GM12864 (cell line): ENCODE results near the gene ZNF43.
"Not testable (repeated sequence)": the region's sequence is repeated elsewhere in the genome, so short reads cannot be mapped to it uniquely, and the experiment has no call there.

ENCODE experiments used
- DNase-seq: peaks from one replicate; pipeline ENCODE4 v3.0.0-alpha.2; 2011; ENCODE audit warnings: low read depth
- H3K4me3 ChIP-seq: 2 replicates; pipeline ENCODE4 v1.5.1; 2011; ENCODE audit warnings: mild to moderate bottlenecking, low read depth, low read length, control low read depth
- CTCF ChIP-seq: IDR thresholded peaks from 2 replicates; pipeline ENCODE4 v1.5.1; 2011; ENCODE audit warnings: low read depth, mild to moderate bottlenecking, moderate library complexity, low read length, control low read depth, inconsistent platforms; ENCODE audit errors: missing control alignments

The ZNF43 gene

GRCh38 chr19:21835810-21836444 lies at the start of gene ZNF43:
ZNF43 (minus strand) TSS chr19:21836182; CDS start chr19:21836038, 144 bp downstream.
- peak within 1 kb of the TSS; percentile 74 for H3K4me3 ChIP-seq
- peak; percentile 81 for DNase-seq
- TF ChIP-seq CTCF = no peak

DNA sequence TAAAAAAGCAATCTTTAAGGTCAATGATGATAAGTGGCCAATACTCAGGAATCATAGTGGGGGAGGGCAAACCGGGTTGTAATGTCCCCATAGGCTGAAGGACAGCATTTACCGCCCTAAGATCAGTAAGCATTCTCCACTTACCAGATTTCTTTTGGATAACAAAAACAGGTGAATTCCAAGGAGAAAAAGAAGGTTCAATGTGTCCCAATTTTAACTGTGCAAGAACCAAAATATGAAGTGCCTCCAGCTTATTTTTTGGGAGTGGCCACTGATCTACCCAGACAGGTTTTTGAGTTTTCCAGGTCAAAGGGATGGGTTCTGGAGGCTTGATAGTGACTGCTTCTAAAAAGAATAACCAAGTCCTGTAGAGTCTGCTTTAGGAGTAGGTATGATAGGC lies 49.5 kb upstream of the ZNF43 start:
- DNase-seq, H3K4me3 ChIP-seq: not testable (repeated sequence)

DNA sequence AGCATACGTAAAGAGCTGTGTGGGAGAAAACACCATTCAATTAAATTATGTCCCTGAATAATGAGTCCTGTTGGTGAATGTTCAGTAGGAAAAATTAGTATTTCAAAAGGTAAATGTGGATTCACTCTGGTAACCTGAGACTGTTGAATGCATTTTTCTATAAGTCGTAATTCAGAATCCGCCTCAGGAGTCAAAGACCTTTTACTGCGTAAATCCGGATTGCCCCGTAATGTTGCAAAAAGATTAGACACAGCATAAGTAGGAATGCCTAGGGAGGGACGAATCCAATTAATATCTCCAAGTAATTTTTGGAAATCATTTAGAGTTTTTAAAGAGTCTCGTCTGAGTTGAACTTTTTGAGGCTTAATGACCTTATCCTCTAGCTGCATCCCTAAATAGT lies 48.8 kb upstream of the ZNF43 start:
- H3K4me3 ChIP-seq, DNase-seq: not testable (repeated sequence)

DNA sequence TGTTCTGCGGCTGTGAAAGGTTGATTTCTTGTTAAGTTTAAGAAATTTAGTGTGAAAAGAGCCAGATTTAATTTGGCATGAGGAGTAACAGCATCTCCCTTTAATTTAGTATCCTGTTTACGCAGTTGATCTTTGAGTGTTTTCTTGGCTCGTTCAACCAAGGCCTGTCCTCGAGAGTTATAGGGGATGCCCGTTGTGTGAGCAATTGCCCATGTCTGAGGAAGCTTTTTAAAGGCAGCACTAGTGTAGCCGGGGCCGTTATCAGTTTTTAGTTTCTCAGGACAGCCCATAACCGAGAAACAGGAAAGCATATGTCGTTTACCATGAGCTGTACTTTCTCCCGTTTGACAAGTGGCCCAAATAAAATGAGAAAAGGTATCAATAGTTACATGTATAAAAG lies 47.5 kb upstream of the ZNF43 start:
- no peak for DNase-seq
- H3K4me3 ChIP-seq = no peak overlapping the region
- TF ChIP-seq CTCF = no peak

- DNase-seq, H3K4me3 ChIP-seq: not testable (repeated sequence)
Measured at GRCh38 chr19:21880761-21881160, 44.8 kb upstream of the ZNF43 start.

GRCh38 chr19:21878646-21879045 lies 42.7 kb upstream of the ZNF43 start:
- H3K4me3 ChIP-seq = no peak overlapping the region
- DNase-seq = no peak
- no peak for TF ChIP-seq CTCF

DNA sequence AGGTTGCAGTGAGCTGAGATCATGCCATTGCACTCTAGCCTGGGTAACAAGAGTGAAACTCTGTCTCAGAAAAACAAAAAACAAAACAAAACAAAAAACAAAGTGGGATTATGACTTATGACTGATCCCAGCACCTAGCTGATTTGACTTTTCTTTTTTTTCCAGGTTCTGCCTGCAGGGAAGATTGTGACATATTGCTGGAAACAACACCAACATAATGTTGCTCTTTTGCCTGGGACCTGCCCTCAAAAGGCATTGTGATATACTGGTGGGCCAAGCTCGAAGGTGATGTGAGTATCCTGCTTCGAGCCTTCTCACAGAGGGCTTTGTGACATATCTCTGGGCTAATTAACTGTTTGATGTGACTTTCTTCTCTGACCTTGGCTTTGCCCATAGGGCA lies 42.0 kb upstream of the ZNF43 start:
- no peak overlapping the region for H3K4me3 ChIP-seq
- TF ChIP-seq CTCF = no peak
- DNase-seq = no peak

DNA sequence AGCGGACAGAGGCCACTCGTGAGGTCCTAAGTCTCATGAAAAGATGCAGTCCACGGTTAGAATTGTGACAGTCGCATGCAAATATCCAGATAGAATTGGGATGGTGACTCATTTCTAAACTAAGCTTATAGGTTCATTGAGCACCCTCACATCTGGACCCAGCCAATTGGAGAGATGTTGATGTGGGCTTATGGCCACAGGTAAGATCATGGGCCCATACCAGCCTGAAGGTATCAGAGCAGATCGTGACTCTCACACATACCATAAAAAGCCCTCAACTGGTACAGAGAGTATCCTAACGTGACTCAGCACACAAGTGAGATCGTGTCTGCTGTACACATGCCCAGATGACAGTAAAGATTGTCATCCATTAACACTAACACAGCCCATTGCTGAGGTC lies 40.6 kb upstream of the ZNF43 start:
- not testable (repeated sequence) for H3K4me3 ChIP-seq, DNase-seq

GRCh38 chr19:21856773-21857514 lies 21.0 kb upstream of the ZNF43 start:
- no peak for DNase-seq
- no peak for TF ChIP-seq CTCF
- no peak overlapping the region for H3K4me3 ChIP-seq
